Measurements from ENCODE around the gene CKM.
"Not testable (repeated sequence)": the region's sequence is repeated elsewhere in the genome, so short reads cannot be mapped to it uniquely, and the experiment has no call there.

Gene CKM

DNA sequence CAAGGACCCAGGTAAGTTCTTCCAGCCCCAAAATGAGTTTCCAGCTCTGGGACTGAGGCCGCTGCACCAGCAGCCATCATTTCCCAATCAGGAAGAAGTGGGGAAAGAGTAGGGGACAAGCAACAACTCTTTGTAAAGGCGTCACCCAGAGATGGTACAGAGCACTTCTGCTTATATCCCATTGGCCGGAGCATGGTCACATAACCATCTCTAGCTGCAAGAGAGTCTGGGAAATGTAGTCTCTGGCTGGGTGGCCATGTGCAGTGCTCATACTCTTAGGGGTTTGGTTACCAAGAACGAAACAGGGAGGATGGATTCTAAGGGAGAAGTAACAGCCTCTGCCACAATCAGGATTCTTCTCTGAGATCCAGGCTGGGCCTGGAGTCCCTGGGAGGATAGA is 26.3 kb downstream of the CKM start:
- no peak for DNase-seq (ENCODE audit: low read depth, low spot score)
- no peak overlapping the region for H3K27ac ChIP-seq

DNA sequence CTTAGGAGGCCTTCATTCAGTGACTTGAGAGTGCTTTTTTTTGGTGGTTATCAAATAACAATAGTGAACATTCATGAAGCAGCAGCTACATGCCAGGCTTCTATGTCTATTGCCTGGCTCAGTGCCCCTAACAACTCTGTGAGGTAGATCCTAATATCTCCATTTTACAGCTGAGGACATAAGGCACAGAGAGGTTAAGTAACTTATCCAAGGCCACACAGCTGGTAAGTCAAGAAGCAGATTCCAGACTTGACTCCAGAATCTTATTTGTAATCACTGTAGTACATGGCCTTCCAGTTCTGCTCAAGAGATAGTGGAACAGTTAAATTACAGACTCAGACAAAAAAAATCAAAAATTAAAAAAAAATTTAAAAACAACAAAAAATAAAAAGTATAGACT is 26.8 kb downstream of the CKM start:
- DNase-seq (ENCODE audit: low read depth, low spot score), result no peak
- H3K27ac ChIP-seq, result no peak overlapping the region

DNA sequence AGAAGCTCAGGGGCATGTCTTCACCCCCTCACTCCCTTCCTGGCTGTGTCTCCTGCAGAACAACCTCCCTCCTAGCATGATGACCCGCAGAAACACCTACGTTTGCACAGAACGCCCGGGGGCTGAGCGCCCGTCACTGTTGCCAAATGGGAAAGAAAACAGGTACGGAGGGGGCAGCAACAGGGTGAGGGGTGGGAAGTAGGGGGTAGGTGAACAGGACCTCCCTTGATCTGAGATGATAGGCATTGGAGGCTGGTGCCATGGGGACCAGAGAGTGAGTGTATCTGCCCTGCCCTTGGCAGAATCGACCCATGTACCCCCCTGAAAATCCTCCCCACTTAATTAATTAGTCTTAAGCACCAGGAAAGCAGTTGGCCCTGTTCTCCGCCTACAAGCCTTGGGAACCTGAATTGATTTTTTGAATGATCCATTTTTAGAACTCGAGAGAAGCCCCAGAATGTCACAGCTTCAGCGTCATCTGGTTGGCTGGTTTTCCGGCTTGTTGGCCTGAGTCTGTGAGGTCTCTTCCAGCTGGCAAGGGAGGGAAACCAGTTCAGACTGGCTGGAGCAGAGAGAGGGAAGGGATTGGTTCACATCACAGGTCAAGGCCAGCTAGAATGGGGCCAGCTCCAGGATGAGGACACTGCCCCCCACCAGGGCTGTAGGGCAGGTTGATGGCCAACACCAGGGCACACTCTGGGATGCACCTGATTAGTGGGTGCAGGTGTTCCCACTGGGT is 28.2 kb downstream of the CKM start:
- no peak overlapping the region for H3K27ac ChIP-seq

DNA sequence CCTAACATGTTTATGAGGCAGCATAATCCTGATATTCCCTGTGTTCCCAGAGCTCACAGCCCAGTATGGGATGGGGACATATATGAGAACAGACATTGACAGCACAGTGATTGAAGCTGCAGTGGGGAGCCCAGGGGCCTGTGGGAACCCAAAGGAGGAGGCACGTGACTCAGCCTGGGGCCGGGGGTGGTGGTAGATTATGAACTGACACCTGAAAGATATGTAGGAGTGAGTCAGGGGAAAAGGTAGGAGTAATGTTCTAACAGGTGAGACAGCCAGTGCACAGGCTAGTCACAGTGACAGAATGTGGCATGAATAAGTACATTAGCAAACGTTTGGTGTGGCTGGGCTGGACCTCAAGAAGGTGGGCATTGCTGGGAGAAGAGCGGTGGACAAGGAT is 29.0 kb downstream of the CKM start:
- DNase-seq (ENCODE audit: low read depth, low spot score), result no peak

More for the DNA sequence above, 28.2 kb downstream of the CKM start:
- DNase-seq (ENCODE audit: low read depth, low spot score), result no peak

DNA sequence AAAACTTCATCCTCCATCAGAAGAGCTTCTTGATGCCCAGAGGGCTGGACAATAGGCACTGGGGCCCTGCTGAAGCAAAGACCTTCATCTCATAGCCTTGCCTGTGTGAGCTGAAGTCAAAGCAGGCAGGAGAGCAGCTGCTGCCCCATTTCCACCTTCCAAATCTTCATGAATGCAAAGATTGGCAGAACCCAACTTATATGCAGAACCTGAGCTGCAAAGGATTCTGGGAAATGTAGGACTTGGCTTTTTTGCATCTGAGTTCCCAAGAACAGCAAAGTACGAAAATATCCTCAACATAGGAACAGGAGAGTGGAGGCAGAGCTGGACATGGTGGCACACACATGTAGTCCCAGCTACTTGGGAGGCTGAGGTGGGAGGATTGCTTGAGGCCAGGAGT is 30.8 kb downstream of the CKM start:
- DNase-seq (ENCODE audit: low read depth, low spot score), result no peak
- H3K27ac ChIP-seq, result no peak overlapping the region

More for the DNA sequence above, 29.0 kb downstream of the CKM start:
- no peak overlapping the region for H3K27ac ChIP-seq

DNA sequence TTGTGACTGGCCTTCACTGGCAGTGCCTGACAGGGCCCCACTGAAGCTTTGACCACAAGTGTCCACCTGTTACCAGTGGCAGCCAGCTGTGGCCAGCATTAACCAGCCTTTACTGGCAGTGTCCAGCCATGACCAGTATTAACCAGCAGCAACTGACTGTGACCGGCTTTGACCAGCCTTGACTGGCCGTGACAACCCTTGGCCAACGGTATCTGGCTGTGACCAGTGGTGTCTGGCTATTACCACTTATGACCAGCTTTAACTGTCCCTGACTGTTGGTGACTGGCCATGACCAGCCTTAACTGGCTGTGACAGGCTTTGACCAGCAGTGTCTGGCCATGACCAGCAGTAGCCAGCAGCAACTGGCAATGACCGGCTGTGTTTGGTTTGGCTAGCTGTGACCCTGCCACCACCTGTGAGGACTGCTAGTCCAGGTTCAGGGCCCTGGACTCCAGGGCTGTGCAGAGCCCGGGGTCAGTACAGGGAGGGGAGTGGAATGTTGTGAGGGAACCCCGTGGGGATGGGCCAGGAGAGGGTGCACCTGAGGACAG is 32.2 kb downstream of the CKM start:
- DNase-seq (ENCODE audit: low read depth, low spot score), result no peak
- H3K27ac ChIP-seq, result no peak overlapping the region

DNA sequence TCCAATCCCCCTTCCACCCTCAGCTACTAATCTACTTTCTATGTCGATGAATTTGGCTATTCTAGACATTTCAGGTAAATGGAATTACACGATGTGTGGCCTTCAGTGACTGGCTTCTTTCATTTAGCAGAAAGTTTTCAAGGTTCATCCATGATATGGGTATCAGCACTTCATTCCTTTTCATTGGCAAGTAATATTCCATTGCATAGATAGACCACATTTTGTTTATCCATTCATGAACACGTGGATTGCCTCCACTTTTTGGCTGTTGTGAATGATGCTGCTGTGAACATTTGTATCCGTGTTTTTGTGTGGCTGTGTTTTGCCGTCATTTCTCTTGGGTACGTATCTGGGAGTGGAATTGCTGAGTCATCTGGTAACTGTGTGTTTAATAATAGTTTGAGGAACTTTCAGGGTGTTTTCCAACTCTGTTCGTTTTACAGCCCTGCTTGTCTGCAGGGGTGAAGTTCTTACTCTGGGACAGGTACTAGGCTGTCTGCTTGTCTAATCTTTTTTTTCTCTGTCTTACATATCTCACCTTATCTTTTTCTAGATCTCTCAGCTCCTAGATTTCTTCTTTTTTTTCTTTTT is 39.1 kb downstream of the CKM start:
- H3K27ac ChIP-seq, result no peak overlapping the region
- no peak for DNase-seq (ENCODE audit: low read depth, low spot score)

DNA sequence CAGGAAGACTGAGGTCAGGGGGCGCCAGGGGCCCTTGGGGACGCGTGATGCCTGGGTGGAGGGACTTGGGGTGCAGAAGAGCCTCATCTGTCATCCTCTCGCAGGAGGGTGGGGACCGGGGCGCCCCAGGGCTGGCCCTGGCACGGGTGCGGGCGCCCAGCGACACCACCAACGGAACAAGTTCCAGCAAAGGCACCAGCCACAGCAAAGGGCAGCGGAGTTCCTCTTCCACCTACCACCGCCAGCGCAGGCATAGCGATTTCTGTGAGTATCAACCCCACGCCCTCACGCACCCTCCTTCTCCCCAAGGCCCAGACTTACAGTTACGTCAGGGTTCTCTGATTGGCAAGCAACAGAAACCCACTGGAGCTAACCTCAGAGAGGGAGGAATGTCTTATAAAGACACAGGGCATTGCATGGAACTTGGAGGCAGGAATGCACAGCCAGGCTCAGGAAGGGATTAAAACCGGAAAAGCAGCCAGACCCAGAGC is 42.2 kb downstream of the CKM start:
- H3K27ac ChIP-seq, result no peak overlapping the region
- no peak for DNase-seq (ENCODE audit: low read depth, low spot score)

DNA sequence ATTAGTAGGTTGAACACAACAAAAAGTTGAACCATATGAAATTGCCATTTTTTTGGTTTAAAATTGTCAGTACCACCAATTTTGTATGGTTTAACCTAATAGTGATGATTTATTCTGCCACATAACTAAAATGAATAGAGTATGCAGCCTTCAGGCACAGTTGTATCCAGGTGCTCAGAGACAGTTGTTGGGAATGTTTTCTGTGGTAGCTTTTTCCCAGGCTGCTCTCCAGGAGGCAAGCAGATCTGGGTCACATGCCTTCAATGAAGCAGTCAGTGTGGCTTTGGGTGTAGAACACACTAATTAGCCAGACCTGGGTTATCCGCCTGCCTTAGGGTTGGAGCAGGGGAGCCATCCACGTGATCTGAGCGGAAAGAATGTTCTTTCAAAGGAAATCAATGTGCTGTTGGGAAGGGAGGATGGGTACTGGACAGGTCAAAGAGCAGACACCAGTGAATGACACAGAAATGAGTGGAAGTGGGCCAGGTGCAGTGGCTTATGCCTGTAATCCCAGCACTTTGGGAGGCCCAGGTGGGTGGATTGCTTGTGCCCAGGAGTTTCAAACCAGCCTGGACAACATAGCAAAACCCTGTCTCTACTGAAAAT is 43.0 kb downstream of the CKM start:
- no peak for DNase-seq (ENCODE audit: low read depth, low spot score)
- H3K27ac ChIP-seq, result no peak overlapping the region

DNA sequence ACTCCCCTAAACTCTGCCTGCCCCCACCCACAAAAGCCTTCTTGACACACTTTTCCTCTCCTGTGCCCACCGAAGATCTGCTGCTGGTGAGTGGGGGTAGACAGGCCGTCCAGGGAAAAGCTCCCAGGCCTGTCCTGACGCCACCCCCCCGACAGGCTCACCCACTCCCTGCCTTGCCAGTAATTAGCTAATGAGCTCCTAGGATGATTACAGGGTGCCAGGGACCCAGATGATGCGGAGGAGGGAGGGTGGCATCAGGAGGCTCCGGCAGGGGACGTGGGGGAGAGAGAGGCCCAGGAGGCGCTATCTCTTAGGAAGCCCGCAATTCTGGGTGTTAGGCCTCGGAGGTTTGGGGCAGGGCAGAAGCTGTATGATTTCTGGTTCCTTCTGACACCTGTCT is 44.6 kb downstream of the CKM start:
- no peak for DNase-seq (ENCODE audit: low read depth, low spot score)
- H3K27ac ChIP-seq, result no peak overlapping the region

DNA sequence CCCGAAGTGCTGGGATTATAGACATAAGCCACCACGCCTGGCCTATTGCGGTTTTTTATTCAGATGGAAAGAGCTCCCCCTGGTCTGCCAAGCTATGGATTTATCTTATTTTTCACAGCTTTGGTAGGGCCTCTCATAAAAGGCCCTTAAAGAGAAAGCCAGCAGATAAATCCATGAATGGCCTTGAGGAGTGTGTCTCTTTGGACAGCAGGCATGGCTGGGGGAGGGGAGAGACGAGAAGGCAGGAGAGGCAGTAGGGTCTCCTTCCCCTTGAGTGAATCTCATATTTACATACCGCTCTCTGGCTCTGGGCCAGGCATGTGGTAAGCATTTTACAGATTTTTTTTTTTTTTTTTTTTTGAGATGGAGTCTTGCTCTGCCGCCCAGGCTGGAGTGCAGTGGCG is 46.4 kb downstream of the CKM start:
- no peak overlapping the region for H3K27ac ChIP-seq
- no peak for DNase-seq (ENCODE audit: low read depth, low spot score)

DNA sequence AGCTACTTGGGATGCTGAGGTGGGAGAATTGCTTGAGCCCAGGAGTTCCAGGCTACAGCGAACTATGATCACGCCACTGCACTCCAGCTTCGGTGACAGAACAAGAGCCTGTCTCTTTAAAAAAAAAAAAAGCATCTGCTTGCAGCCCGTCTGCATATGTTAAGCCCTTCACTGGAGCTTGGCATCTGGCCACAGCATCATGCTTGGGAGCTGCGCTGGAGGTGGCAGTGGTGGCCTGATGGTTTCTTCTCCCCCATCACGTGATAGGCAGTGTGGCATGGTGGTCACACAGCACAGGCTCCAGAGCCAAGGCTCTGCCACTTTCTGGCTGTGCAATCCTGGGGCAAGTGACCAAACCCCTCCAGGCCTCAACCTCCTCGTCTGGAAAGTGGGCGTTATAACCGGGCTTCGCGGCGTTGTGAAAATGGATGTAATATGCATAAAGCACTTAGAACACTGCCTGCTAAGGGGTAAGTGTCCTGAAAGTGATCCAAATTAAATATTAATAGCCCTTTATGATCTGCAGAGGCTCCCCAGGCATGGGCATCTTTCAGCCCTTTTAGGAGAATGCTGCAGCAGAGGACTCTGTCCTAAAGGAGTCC is 47.2 kb downstream of the CKM start:
- H3K27ac ChIP-seq, result no peak overlapping the region
- no peak for DNase-seq (ENCODE audit: low read depth, low spot score)

DNA sequence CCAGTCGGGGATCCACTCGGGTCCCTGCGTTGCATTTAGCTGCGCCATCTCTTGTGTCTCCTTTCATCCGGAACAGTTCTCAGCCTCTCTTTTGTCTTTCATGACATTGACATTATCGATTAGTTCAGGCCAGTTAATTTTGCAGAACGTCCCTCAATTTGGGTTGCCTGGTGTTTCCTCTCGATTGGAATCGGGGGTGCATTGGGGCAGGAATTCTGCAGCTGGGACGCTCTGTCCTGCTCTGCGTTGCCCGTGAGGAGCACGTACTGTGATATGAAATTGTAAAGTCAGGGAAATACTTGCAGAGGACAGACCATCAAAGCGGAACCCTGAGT is 49.2 kb downstream of the CKM start:
- H3K27ac ChIP-seq, result no peak overlapping the region
- no peak for DNase-seq (ENCODE audit: low read depth, low spot score)

DNA sequence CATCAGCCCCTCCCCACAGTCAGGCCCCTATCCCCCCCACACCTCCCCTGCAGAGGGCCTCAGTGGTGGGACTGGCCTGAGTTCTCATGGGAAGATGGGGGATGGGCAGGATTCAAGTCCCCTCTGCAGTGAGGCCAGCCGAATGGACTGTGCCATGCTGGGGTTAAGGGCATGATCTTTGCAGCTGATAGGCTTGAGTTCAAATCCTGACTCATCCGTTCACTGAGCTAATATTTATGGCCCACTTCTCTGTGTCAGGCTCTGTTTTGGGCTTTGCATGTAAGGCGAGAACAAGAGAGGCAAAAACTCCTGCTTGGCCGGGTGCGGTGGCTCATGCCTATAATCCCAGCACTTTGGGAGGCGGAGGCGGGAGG is 51.0 kb downstream of the CKM start:
- no peak for DNase-seq (ENCODE audit: low read depth, low spot score)
- no peak overlapping the region for H3K27ac ChIP-seq

DNA sequence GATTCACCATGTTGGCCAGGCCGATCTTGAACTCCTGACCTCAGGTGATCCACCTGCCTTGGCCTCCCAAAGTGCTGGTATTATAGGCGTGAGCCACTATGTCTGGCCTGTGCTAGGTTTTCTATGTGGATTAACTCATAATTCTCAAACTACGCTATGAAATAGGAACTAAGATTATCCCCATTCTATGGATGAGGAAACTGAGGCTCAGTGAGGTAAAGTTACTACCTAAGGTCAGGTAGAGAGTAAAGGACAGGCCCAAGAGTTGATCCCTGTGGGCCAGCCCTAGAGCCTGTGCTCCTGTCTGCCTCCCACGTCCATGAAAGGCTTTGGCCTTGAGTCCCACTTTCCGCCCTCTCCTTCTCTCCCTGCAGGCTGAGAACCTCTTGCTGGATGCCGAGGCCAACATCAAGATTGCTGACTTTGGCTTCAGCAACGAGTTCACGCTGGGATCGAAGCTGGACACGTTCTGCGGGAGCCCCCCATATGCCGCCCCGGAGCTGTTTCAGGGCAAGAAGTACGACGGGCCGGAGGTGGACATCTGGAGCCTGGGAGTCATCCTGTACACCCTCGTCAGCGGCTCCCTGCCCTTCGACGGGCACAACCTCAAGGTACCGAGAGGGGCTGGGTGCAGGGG is 51.5 kb downstream of the CKM start:
- H3K27ac ChIP-seq, result no peak overlapping the region
- DNase-seq (ENCODE audit: low read depth, low spot score), result no peak

DNA sequence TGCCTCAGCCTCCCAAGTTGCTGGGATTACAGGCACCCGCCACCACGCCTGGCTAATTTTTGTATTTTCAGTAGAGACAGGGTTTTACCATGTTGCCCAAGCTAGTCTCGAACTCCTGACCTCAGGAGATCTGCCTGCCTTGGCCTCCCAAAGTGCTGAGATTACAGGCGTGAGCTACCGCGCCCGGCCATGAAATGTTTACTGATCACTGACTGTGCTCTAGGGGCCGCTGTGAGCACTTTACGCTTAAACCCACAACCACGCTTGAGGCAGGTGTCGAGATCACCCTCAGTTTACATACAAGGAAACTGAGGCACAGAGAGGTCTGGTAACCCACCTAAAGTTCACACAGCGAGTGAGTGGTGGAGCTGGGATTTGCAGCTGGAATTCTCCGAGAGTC is 52.7 kb downstream of the CKM start:
- DNase-seq (ENCODE audit: low read depth, low spot score); H3K27ac ChIP-seq: not testable (repeated sequence)

DNA sequence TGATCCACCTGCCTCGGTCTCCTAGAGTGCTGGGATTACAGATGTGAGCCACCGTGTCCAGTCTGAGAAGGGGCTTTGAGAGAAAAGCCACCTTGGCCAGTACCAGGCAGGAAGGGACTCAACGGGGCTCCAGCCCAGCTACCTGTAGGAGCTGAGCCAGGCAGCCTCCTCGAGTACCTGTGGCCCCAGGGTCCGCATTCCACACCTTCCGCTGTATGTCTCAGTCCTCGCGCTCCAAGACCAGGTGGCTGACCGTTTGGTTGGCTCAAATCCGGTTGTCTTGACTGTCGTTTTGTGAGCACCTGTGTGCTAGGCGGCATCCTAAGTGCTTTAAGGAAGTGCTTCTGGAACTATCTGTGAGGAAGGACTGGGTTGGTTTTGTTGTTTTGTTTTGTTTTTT is 55.4 kb downstream of the CKM start:
- no peak overlapping the region for H3K27ac ChIP-seq
- no peak for DNase-seq (ENCODE audit: low read depth, low spot score)

DNA sequence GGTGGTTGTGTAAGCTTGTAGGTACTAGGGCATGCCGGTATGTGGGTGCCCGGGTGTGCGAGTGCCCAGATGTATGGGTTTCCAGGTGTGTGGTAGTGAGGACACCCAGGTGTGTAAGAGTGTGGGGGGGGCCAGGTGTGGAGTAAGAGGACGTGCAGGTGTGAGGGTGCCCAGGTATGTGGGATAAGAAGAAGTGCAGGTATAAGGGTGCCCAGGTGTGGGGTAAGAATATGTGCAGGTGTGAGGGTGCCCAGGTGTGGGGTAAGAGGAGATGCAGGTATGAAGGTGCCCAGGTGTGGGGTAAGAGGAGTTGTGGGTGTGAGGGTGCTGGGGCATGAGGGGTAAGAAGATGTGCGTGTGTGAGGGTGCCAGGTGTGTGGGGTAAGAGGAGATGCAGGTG is 57.3 kb downstream of the CKM start:
- no peak for DNase-seq (ENCODE audit: low read depth, low spot score)
- no peak overlapping the region for H3K27ac ChIP-seq

DNA sequence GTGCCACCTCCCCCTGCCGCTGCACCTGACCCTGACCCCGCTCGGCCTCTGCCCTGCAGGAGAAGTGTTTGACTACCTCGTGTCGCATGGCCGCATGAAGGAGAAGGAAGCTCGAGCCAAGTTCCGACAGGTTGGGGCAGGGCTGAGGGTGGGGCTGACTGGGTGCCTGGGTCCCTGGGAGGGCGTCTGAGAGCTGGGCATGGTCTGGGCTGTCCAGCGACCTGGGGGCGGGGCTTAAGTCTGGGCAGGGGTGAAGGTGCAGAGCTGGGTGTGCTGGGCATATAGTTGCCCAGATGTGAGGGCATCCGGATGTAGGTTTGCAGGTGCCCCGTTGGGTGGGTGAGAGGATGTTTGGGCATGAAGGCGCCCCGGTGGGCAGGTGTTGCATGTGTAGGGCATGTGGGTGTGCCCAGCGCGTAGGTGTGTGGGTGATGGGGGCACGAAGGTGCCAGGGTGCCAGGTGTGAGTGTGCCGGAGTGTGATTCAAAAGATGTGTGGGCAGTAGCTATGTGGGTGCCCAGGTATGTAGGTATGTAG is 57.8 kb downstream of the CKM start:
- no peak overlapping the region for H3K27ac ChIP-seq

DNA sequence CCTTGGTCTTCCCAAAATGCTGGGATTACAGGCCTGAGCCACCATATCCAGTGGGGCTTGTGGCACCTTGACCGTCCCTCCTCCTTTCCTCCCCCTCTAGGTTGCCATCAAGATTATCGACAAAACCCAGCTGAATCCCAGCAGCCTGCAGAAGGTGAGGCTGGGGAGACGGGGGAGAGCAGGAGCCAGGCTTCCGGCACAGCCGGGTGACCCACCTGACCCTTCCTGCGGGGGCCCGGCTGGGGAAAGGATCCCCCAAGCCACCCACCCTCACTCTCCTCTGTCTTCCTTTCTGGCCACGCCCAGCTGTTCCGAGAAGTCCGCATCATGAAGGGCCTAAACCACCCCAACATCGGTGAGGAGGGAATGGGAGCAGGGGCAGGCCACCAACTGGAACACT is 59.7 kb downstream of the CKM start:
- no peak overlapping the region for H3K27ac ChIP-seq
- DNase-seq (ENCODE audit: low read depth, low spot score), result no peak

More for the DNA sequence above, 57.8 kb downstream of the CKM start:
- DNase-seq (ENCODE audit: low read depth, low spot score), result no peak
